Measurements from ENCODE around the gene RAF1.

The RAF1 gene

DNA sequence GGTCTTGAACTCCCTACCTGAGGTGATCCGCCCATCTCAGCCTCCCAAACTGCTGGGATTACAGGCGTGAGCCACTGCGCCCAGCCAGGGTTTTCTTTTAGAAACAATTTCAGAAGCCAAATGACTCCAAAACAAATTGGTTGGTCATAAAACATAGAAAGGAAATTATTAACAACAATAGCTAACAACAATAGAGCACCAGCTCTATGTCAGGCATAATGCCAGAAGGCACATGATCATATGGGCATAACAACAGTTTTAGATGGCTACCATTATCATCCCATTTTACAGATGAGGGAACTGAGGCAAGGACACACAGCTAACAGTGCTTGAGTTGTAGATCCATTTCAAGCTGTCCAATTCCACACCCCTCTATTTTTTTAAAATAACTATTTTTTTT is 22.2 kb upstream of the RAF1 start:
- Histone ChIP-seq H3K27ac (no peak overlapping the region), H3K9me3 (no peaks in the 10 kb centered on the region), H3K4me1 (peaks cover 0 to 7% (median 3%) of the 10 kb centered on the region in 4 donors), H3K4me3 (no peak overlapping the region), H3K27me3 (no peaks in the 10 kb centered on the region), H3K36me3 (no peaks in the 10 kb centered on the region)
- DNase-seq: no peak
- TF ChIP-seq, protein P1, sequence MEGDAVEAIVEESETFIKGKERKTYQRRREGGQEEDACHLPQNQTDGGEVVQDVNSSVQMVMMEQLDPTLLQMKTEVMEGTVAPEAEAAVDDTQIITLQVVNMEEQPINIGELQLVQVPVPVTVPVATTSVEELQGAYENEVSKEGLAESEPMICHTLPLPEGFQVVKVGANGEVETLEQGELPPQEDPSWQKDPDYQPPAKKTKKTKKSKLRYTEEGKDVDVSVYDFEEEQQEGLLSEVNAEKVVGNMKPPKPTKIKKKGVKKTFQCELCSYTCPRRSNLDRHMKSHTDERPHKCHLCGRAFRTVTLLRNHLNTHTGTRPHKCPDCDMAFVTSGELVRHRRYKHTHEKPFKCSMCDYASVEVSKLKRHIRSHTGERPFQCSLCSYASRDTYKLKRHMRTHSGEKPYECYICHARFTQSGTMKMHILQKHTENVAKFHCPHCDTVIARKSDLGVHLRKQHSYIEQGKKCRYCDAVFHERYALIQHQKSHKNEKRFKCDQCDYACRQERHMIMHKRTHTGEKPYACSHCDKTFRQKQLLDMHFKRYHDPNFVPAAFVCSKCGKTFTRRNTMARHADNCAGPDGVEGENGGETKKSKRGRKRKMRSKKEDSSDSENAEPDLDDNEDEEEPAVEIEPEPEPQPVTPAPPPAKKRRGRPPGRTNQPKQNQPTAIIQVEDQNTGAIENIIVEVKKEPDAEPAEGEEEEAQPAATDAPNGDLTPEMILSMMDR (IDR thresholded peaks at IDR 0.05): no peak
- intact Hi-C loops (cut with DNase I; ENCODE audit: low total_unique reads): no loop called here

DNA sequence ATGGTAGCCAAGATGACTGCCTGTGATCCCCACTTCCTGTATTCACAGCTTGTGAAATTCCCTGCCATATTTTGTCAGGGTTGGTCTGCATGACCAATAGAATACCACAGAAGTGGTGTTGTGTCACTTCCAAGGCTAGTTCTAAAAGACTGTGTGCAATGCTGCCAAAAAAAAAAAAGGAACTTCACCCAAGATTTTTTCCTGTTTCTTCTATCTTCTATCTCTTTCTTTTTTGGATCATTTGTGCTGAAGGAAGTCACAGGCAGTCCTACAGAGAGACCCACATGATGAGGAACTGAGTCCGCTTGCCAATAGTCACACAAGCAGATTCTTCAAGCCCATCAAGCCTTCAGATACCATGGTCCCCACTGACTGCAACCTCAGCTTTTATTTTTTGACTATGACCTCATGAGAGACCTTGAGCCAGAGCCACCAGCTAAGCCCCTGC is 18.1 kb upstream of the RAF1 start:
- Histone ChIP-seq H3K4me1 (peaks cover 0 to 7% (median 3%) of the 10 kb centered on the region in 4 donors), H3K27me3 (no peaks in the 10 kb centered on the region), H3K36me3 (no peaks in the 10 kb centered on the region), H3K27ac (peak overlapping the region; percentile 44 to 52), H3K9me3 (no peaks in the 10 kb centered on the region), H3K4me3 (no peak overlapping the region)
- intact Hi-C loops (cut with DNase I; ENCODE audit: low total_unique reads): no loop called here
- TF ChIP-seq, protein P1 (IDR thresholded peaks at IDR 0.05): no peak
- peak in 1 of 2 donors; percentile 45 for DNase-seq

DNA sequence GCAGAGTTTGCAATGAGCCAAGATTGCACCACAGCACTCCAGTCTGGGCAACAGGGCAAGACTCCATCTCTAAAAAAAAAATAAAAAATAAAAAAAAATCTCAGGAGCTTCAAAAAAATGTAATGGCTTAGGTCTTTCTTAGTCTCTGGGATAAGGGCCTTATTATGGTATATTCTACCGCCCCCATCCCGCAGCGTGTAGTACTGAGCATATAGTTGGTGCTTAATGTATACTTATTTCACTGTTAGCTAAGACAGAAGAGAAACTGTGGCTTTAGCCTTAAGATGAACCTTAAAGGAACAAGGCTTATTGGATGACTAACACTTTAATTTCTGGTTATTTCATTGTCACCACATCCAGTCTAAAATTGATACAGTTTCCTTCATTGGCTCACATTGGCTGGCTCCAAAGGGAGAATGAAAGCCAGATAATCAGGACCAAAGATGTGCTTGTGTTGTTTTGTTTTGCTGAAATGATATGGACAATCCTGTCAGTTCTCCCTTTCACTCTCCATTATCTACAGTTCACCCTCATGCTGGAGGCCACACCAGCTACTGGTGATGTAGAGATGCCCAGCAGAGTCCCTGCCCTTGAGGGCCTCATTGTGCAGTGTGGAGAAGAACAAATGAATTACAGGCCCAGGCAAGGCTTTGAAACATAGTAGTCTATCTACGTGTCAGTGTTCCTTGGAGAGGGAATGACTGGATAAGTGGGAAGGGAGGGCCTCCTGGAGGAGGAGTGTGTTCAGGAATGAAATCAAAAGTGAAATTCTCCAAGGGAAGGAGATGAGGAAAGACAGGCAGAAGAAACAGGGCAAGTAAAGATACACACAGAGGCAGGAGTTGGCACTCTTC is 17.4 kb upstream of the RAF1 start:
- DNase-seq: no peak
- Histone ChIP-seq H3K27me3 (no peaks in the 10 kb centered on the region), H3K4me3 (no peak overlapping the region), H3K4me1 (peaks cover 0 to 7% (median 3%) of the 10 kb centered on the region in 4 donors), H3K9me3 (no peaks in the 10 kb centered on the region), H3K27ac (peak overlapping the region; percentile 44 to 52), H3K36me3 (no peaks in the 10 kb centered on the region)
- intact Hi-C loops (cut with DNase I; ENCODE audit: low total_unique reads): no loop called here
- TF ChIP-seq, protein P1 (IDR thresholded peaks at IDR 0.05): no peak

DNA sequence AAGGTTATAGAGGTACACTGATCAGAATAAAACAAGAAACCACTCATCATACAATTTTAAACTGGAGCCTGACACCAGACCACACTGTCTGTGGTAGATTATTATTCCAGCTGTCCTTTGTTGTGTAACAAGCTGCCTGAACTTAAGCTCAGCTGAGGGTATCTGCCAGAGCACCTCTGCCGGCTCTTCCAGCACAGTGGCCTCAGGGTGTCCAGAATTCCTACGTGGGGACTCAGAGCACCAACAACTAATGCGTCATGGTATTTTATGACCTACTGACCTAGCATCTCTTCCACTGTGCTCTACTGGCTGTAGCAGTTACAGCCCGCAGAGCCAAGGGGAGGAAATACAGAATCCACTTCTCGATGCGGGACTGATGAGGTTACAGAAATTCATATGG is 15.6 kb upstream of the RAF1 start:
- H3K4me1 ChIP-seq: peaks cover 0 to 7% (median 3%) of the 10 kb centered on the region in 4 donors
- intact Hi-C loops (cut with DNase I; ENCODE audit: low total_unique reads): no loop called here
- DNase-seq: no peak
- no peaks in the 10 kb centered on the region for H3K9me3 ChIP-seq
- H3K27me3 ChIP-seq: no peaks in the 10 kb centered on the region
- no peaks in the 10 kb centered on the region for H3K36me3 ChIP-seq
- no peak overlapping the region for H3K27ac ChIP-seq
- TF ChIP-seq, protein P1 (IDR thresholded peaks at IDR 0.05): no peak
- no peak overlapping the region for H3K4me3 ChIP-seq

DNA sequence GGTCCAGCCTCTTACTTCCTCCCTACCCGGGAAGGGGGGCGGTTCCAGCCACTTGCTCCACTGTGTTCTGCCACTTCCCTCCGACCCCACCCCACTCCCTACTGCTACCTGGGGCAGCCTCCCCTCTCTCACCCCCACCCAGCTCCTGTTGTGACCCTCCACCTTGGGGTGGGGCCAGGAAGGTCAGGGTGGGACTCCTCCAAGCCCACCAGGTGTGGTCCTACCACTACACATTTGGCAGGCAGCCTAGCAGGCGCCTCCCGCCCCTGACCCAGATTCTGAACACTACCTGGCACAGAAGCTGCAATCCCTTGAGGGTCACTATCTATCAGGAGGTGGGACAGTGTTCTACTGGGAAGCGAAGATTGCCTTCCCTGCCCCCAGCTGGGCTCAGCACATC is 13.7 kb upstream of the RAF1 start:
- DNase-seq: no peak
- TF ChIP-seq, protein P1 (IDR thresholded peaks at IDR 0.05): no peak
- Histone ChIP-seq H3K9me3 (no peaks in the 10 kb centered on the region), H3K27me3 (no peaks in the 10 kb centered on the region), H3K4me1 (peaks cover 0 to 7% (median 3%) of the 10 kb centered on the region in 4 donors), H3K36me3 (no peaks in the 10 kb centered on the region), H3K27ac (no peak overlapping the region), H3K4me3 (no peak overlapping the region)
- intact Hi-C loops (cut with DNase I; ENCODE audit: low total_unique reads): no loop called here

Data from tibial artery (tissue), 4 donors.